ENCODE results near the gene LGR6.

Gene LGR6

GRCh38 chr1:202283991-202284390 lies 90.4 kb downstream of the LGR6 start:
- Histone ChIP-seq H3K36me3 (ENCODE audit: insufficient read depth, low read length) (no peaks in the 10 kb centered on the region), H3K4me1 (ENCODE audit: insufficient read depth, low read length) (peaks cover 21% of the 10 kb centered on the region; the same call in 1 of the 2 replicates), H3K9ac (ENCODE audit: low read depth, low read length) (no peak overlapping the region)

GRCh38 chr1:202285908-202286307 lies 92.3 kb downstream of the LGR6 start:
- H3K9me3 ChIP-seq (ENCODE audit: control insufficient read depth, insufficient read depth, low read length), result no peaks in the 10 kb centered on the region
- peaks cover 12% of the 10 kb centered on the region; the same call in 1 of the 2 replicates for H3K4me1 ChIP-seq (ENCODE audit: insufficient read depth, low read length)
- H3K9ac ChIP-seq (ENCODE audit: low read depth, low read length), result no peak overlapping the region
- H3K36me3 ChIP-seq (ENCODE audit: insufficient read depth, low read length), result no peaks in the 10 kb centered on the region

More at GRCh38 chr1:202283991-202284390, 90.4 kb downstream of the LGR6 start:
- no peaks in the 10 kb centered on the region for H3K9me3 ChIP-seq (ENCODE audit: control insufficient read depth, insufficient read depth, low read length)

DNA sequence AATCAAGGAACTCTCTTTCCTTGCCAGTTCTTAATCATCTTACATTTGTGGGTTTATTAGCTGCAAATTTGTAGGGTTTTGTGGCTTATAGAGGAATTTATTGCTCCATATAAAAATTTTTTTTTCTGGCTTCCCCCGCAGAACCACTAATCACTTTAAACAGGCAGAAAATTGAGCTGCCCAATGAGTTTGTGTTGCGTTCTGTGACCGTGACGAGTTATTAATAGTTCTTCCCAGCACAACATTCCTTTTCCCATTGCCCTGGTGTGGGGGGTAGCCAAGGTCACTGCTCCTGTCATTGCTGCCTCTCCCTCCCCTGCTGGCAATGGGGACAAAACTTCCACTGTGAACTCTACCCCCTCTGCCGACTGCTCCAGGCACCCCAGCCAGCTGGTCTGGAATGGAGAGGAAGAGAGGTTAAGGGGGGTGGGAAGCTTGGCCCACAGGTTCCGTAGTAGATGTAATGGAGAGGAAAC lies 93.1 kb downstream of the LGR6 start:
- Histone ChIP-seq H3K36me3 (ENCODE audit: insufficient read depth, low read length) (no peaks in the 10 kb centered on the region), H3K4me1 (ENCODE audit: insufficient read depth, low read length) (peaks cover 4% of the 10 kb centered on the region; the same call in 1 of the 2 replicates), H3K9ac (ENCODE audit: low read depth, low read length) (no peak overlapping the region), H3K9me3 (ENCODE audit: control insufficient read depth, insufficient read depth, low read length) (no peaks in the 10 kb centered on the region)

GRCh38 chr1:202287196-202287595 lies 93.6 kb downstream of the LGR6 start:
- no peaks in the 10 kb centered on the region for H3K36me3 ChIP-seq (ENCODE audit: insufficient read depth, low read length)
- no peak overlapping the region for H3K9ac ChIP-seq (ENCODE audit: low read depth, low read length)
- H3K9me3 ChIP-seq (ENCODE audit: control insufficient read depth, insufficient read depth, low read length), result no peaks in the 10 kb centered on the region
- no peaks in the 10 kb centered on the region for H3K4me1 ChIP-seq (ENCODE audit: insufficient read depth, low read length)

DNA sequence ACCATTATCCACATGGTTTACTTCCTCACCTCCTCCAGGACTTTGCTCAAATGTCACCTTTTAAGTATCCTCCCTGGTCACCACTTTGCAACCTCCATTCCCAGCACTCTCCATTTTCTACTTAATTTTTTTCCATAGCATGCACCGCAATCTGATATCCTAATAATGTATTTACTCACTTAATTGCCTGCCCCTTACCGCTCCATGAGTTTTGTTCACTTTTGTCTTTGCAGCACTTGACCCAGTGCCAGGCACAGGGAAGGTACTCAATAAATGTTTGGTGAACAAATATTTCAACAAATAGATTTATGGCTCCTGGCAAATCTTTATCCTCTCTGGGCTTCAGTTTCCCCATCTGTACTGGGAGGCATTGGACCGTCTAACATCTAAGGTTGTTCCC lies 94.6 kb downstream of the LGR6 start:
- Histone ChIP-seq H3K9me3 (ENCODE audit: control insufficient read depth, insufficient read depth, low read length) (no peaks in the 10 kb centered on the region), H3K9ac (ENCODE audit: low read depth, low read length) (no peak overlapping the region), H3K36me3 (ENCODE audit: insufficient read depth, low read length) (no peaks in the 10 kb centered on the region), H3K4me1 (ENCODE audit: insufficient read depth, low read length) (no peaks in the 10 kb centered on the region)

- Histone ChIP-seq H3K9ac (ENCODE audit: low read depth, low read length) (no peak overlapping the region), H3K9me3 (ENCODE audit: control insufficient read depth, insufficient read depth, low read length) (no peaks in the 10 kb centered on the region), H3K4me1 (ENCODE audit: insufficient read depth, low read length) (no peaks in the 10 kb centered on the region), H3K36me3 (ENCODE audit: insufficient read depth, low read length) (no peaks in the 10 kb centered on the region)
These were observed 95.4 kb downstream of the LGR6 start for GRCh38 chr1:202289009-202289408.

- Histone ChIP-seq H3K9me3 (ENCODE audit: control insufficient read depth, insufficient read depth, low read length) (no peaks in the 10 kb centered on the region), H3K36me3 (ENCODE audit: insufficient read depth, low read length) (no peaks in the 10 kb centered on the region), H3K4me1 (ENCODE audit: insufficient read depth, low read length) (no peaks in the 10 kb centered on the region), H3K9ac (ENCODE audit: low read depth, low read length) (no peak overlapping the region)
These were observed 97.4 kb downstream of the LGR6 start for GRCh38 chr1:202291001-202291400.

DNA sequence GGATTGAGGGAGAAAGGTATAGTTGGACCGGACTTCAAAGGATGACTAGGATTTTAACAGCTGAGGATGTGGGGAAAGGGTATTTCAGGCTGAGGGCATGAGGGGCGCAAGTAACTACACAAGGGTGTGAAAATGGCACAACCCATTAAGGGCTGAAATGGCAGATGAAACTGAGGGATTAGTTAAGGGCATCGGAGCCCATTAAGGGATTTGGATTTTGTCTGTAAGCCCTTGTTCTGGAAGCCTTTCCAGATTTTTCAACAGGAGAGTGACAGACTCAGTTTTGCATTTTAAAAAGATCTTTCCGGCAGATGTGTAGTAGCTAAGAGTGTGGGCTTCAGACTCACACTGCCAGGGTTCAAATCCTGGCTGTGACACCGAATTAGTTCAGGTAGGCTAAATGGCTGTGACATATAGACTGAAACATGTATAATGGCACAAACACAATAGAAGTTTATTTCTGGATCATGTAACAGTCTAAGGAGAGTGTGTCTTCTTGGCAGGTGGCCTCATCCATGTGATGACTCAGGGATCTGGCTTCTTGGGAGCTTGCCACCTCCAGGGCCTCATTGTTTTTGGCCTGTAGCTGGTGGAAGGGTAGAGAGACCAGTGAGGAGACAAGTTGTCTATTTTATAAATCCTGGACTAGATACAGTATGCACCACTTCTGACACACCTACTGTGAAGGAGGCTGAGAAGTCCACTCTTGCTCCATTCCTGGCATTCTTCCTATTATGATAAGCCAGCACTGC lies 98.5 kb downstream of the LGR6 start:
- Histone ChIP-seq H3K36me3 (ENCODE audit: insufficient read depth, low read length) (no peaks in the 10 kb centered on the region), H3K9ac (ENCODE audit: low read depth, low read length) (no peak overlapping the region), H3K9me3 (ENCODE audit: control insufficient read depth, insufficient read depth, low read length) (no peaks in the 10 kb centered on the region), H3K4me1 (ENCODE audit: insufficient read depth, low read length) (no peaks in the 10 kb centered on the region)

- H3K36me3 ChIP-seq (ENCODE audit: insufficient read depth, low read length), result no peaks in the 10 kb centered on the region
- no peak overlapping the region for H3K9ac ChIP-seq (ENCODE audit: low read depth, low read length)
- H3K4me1 ChIP-seq (ENCODE audit: insufficient read depth, low read length), result no peaks in the 10 kb centered on the region
- H3K9me3 ChIP-seq (ENCODE audit: control insufficient read depth, insufficient read depth, low read length), result no peaks in the 10 kb centered on the region
These were observed 99.2 kb downstream of the LGR6 start for GRCh38 chr1:202292773-202293172.

- Histone ChIP-seq H3K9me3 (ENCODE audit: control insufficient read depth, insufficient read depth, low read length) (no peaks in the 10 kb centered on the region), H3K36me3 (ENCODE audit: insufficient read depth, low read length) (no peaks in the 10 kb centered on the region), H3K9ac (ENCODE audit: low read depth, low read length) (no peak overlapping the region), H3K4me1 (ENCODE audit: insufficient read depth, low read length) (no peaks in the 10 kb centered on the region)
These were observed 100.0 kb downstream of the LGR6 start for GRCh38 chr1:202293569-202293968.

- Histone ChIP-seq H3K9me3 (ENCODE audit: control insufficient read depth, insufficient read depth, low read length) (no peaks in the 10 kb centered on the region), H3K4me1 (ENCODE audit: insufficient read depth, low read length) (no peaks in the 10 kb centered on the region), H3K9ac (ENCODE audit: low read depth, low read length) (no peak overlapping the region), H3K36me3 (ENCODE audit: insufficient read depth, low read length) (no peaks in the 10 kb centered on the region)
These were observed 108.6 kb downstream of the LGR6 start for GRCh38 chr1:202302166-202302565.

DNA sequence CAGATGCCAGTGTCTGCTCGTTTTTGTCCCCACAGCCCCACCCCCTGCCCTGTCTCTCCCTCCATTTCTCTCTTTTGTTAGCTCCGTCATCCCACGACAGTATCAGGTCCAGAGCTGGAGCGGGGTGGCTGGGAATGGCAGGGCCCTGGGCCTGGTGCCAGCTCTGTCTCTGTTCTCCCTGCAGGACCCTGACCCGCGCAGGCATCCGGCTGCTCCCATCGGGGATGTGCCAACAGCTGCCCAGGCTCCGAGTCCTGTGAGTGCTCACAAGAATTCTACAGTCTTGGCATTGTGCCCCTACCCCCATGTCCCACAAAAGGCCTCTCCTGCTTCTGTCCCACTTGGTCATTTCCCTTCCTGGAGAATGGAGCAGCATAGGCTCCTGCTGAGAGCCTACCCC lies 110.8 kb downstream of the LGR6 start:
- Histone ChIP-seq H3K4me1 (ENCODE audit: insufficient read depth, low read length) (no peaks in the 10 kb centered on the region), H3K9ac (ENCODE audit: low read depth, low read length) (no peak overlapping the region), H3K9me3 (ENCODE audit: control insufficient read depth, insufficient read depth, low read length) (no peaks in the 10 kb centered on the region), H3K36me3 (ENCODE audit: insufficient read depth, low read length) (no peaks in the 10 kb centered on the region)

- H3K9me3 ChIP-seq (ENCODE audit: control insufficient read depth, insufficient read depth, low read length), result no peaks in the 10 kb centered on the region
- no peak overlapping the region for H3K9ac ChIP-seq (ENCODE audit: low read depth, low read length)
- H3K4me1 ChIP-seq (ENCODE audit: insufficient read depth, low read length), result no peaks in the 10 kb centered on the region
- no peaks in the 10 kb centered on the region for H3K36me3 ChIP-seq (ENCODE audit: insufficient read depth, low read length)
These were observed 111.6 kb downstream of the LGR6 start for GRCh38 chr1:202305168-202305567.

GRCh38 chr1:202306535-202307345 lies 113.1 kb downstream of the LGR6 start:
- Histone ChIP-seq H3K4me1 (ENCODE audit: insufficient read depth, low read length) (no peaks in the 10 kb centered on the region), H3K9ac (ENCODE audit: low read depth, low read length) (no peak overlapping the region), H3K36me3 (ENCODE audit: insufficient read depth, low read length) (no peaks in the 10 kb centered on the region), H3K9me3 (ENCODE audit: control insufficient read depth, insufficient read depth, low read length) (no peaks in the 10 kb centered on the region)
